Chondrocyte (in vitro differentiated cells): ENCODE data around the gene ZDHHC14. TPM values are rescaled to one million over a fixed set of nuclear protein-coding genes. Genes with fewer than 3 reads are reported as not detected.

Experiments used
- DNase-seq: peaks from one replicate; pipeline ENCODE4 v3.0.0; 2021; ENCODE audit warnings: mixed read lengths, low spot score
- H3K27ac Mint-ChIP-seq: one replicate; pipeline ENCODE4 v1.8.0; 2021; ENCODE audit warnings: mild to moderate bottlenecking, moderate library complexity, mixed read lengths; ENCODE audit not compliant: unreplicated experiment
- H3K27me3 Mint-ChIP-seq: 2 replicates; pipeline ENCODE4 v1.8.0; 2021; ENCODE audit warnings: low read depth, mixed read lengths
- H3K36me3 Mint-ChIP-seq: 2 replicates; pipeline ENCODE4 v1.8.0; 2021; ENCODE audit warnings: low read depth, mixed read lengths
- H3K4me1 Mint-ChIP-seq: 2 replicates; pipeline ENCODE4 v1.8.0; 2021; ENCODE audit warnings: low read depth, mild to moderate bottlenecking, mixed read lengths
- H3K4me3 Mint-ChIP-seq: one replicate; pipeline ENCODE4 v1.8.0; 2021; ENCODE audit warnings: mild to moderate bottlenecking, moderate library complexity, mixed read lengths; ENCODE audit not compliant: unreplicated experiment
- H3K9me3 Mint-ChIP-seq: 2 replicates; pipeline ENCODE4 v1.8.0; 2021; ENCODE audit warnings: low read depth, mixed read lengths
- CTCF ChIP-seq: fragments of 200-600 bp; sonication (generic); IDR thresholded peaks from 2 replicates; pipeline ENCODE4 v1.5.0; 2021; ENCODE audit warnings: antibody characterized with exemption, mild to moderate bottlenecking, moderate library complexity
- total RNA-seq: library from RNA; stranded (reverse); gene quantifications from 3 replicates; pipeline ENCODE4 v1.2.1, GENCODE V29; 2021

ZDHHC14 gene
- total RNA-seq, 1 donor from 2014 or later: 8.4 TPM

- TF ChIP-seq CTCF: no peak
- H3K4me1 Mint-ChIP-seq: no peaks in the 10 kb centered on the region
- H3K27me3 Mint-ChIP-seq: no peaks in the 10 kb centered on the region
- DNase-seq: no peak
- H3K27ac Mint-ChIP-seq: no peak overlapping the region
- H3K4me3 Mint-ChIP-seq: no peak overlapping the region
- no peaks in the 10 kb centered on the region for H3K36me3 Mint-ChIP-seq
- no peaks in the 10 kb centered on the region for H3K9me3 Mint-ChIP-seq
Measured at GRCh38 chr6:157476797-157477196, 95.8 kb downstream of the ZDHHC14 start.

- no peaks in the 10 kb centered on the region for H3K27me3 Mint-ChIP-seq
- no peaks in the 10 kb centered on the region for H3K36me3 Mint-ChIP-seq
- no peak for DNase-seq
Measured at GRCh38 chr6:157478926-157479325, 97.9 kb downstream of the ZDHHC14 start.

GRCh38 chr6:157479464-157480303 lies 98.7 kb downstream of the ZDHHC14 start:
- DNase-seq: no peak
- Mint-ChIP-seq H3K4me3 (no peak overlapping the region), H3K27ac (no peak overlapping the region), H3K4me1 (no peaks in the 10 kb centered on the region), H3K27me3 (no peaks in the 10 kb centered on the region), H3K36me3 (no peaks in the 10 kb centered on the region), H3K9me3 (peaks cover 3% of the 10 kb centered on the region)
- TF ChIP-seq CTCF: no peak

More at GRCh38 chr6:157478926-157479325, 97.9 kb downstream of the ZDHHC14 start:
- Mint-ChIP-seq H3K4me3 (no peak overlapping the region), H3K27ac (no peak overlapping the region), H3K9me3 (peaks cover 3% of the 10 kb centered on the region), H3K4me1 (no peaks in the 10 kb centered on the region)
- TF ChIP-seq CTCF: no peak

- H3K9me3 Mint-ChIP-seq: peaks cover 3% of the 10 kb centered on the region
Measured at GRCh38 chr6:157481189-157481864, 100.3 kb downstream of the ZDHHC14 start.

More at GRCh38 chr6:157481189-157481864, 100.3 kb downstream of the ZDHHC14 start:
- TF ChIP-seq CTCF: no peak
- no peak for DNase-seq
- peaks cover 11% of the 10 kb centered on the region for H3K4me1 Mint-ChIP-seq
- H3K4me3 Mint-ChIP-seq: no peak overlapping the region
- H3K27me3 Mint-ChIP-seq: no peaks in the 10 kb centered on the region
- no peaks in the 10 kb centered on the region for H3K36me3 Mint-ChIP-seq
- no peak overlapping the region for H3K27ac Mint-ChIP-seq
